GM19324 (cell line): Measurements from ENCODE around the gene VPS37C.

Source experiments
- ATAC-seq: cut with Tn5 transposase; IDR thresholded peaks from one replicate; pipeline ENCODE4 v1.9.1; 2021; ENCODE audit warnings: mild to moderate bottlenecking, moderate library complexity; ENCODE audit not compliant: unreplicated experiment, low FRiP score

The VPS37C gene

DNA sequence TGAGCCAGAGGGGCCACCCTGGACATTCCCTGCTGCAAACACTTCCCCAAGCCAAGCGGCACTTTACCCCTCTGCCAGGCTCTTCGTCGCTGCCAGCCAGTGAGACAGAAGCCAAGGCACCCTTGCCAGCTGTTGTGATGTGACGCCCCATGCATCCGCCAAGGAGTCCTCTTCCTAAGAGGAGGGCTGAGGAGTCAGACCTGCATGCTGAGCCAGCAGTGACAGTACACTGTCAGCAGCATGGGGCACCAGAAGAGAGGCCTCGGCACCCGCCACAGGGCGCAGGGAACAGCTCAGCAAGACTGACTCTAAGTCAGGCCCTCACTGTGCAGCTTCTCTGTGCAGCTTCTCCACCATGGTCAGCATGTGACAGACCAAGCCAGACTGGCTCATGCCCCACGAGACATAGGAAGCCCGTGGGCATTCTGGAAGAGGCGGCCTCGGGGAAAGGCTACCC, 26.4 kb downstream of the VPS37C start:
- ATAC-seq = no peak

GRCh38 chr11:61133956-61134662, 27.1 kb downstream of the VPS37C start:
- ATAC-seq = no peak

DNA sequence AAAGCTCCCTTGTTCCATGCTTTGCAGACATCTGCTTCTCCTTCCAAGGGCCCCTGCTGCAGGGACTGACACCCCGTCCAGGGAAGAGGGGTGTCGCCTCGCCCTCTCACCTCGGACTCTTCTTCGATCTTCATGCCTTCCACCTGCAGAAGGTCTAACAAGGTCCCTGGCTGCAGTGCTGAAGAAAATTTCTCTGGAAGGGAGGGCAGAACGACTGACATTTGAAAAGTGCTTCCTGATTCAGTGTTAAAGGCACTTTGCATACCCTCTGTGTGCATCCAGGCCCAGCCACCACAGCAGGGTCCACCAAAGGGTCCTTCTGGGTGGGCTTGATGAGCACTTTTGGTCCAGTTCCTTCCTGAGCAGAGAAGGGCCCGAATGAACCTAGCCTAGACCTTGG, 28.1 kb downstream of the VPS37C start:
- no peak for ATAC-seq

- no peak for ATAC-seq
Observed at GRCh38 chr11:61132646-61133045, 28.6 kb downstream of the VPS37C start.

DNA sequence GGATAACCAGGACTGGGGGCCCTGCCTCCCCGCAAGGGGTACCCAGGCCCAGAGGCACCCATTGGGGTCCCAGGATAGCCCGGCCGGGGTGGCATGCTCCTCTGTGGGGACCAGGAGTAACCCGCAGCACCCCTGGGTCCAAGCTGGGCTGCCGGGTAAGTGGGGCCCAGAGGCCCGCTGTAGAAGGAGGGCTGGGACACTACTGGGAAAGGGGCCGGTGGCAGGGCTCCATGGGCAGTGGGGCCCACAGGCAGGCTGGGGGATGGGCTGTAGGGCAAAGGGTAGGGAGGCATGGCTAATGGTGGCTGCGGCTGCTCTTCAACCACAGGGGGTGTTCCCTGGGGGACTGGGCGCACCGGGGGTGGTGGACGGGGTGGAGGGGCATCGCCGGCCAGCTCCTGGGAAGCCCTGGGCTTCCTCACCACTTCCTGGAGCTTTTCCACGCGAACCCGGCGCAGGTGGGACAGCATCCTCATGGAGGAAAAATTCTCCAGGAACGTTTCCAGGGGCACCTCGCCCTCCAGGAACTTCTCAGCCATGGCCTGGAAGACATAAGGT, 29.1 kb downstream of the VPS37C start:
- no peak for ATAC-seq

GRCh38 chr11:61131586-61131985, 29.6 kb downstream of the VPS37C start:
- ATAC-seq = no peak

DNA sequence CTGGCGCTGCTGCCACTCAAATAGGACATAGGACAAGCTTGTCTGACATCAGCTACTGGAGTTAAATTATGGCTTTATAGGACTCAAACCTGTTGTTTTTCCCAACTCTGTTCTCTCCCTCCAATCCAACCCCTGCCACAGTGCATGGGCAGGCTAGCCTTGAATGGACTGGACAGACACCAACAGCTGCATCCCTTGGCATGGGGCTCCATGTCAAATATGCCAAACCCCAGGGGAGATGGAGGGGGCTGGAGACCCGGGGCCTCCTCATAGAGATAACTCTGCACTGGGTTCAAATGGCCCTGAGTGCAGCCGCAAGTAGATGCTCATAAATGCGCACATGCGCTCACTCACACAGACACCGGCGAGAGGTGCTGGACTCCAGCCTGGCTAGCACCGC, 30.0 kb downstream of the VPS37C start:
- ATAC-seq = no peak

GRCh38 chr11:61129639-61130523, 31.3 kb downstream of the VPS37C start:
- ATAC-seq = peak; percentile 78

DNA sequence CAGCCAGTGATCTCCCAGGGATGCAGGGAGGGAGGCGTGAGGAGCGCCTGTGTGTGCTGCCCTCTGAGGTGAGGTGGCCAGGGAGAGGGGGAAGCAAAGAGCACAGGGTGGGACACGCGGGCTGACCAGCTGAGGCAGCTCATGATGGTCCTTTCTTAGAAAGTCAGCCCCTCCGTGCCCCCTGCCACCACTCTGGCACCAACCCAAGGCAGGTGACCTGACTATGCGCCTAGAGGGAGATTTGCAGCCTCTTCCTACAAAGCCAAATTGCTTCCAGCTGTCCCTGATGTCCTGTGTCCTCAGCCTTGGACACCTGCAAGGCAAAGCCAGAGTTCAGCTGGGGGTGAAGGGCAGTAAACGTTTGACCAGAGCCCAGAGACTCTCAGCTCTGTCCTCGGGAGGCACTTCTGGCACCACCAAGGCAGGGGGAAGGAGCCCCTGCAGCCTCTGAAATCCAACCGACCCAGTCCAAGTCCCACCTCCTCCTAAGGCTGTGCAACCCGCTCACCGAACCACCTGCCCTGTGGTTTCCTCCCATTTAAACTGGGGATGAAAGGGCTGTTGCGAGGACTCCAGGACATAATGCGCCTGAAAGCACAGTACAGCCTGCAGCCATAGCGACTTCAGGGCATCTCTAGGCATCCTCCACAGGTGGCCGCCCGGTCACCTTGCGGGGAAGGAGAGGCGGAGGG, 32.1 kb downstream of the VPS37C start:
- ATAC-seq = no peak

GRCh38 chr11:61127991-61128390, 33.2 kb downstream of the VPS37C start:
- no peak for ATAC-seq

GRCh38 chr11:61126256-61126655, 35.0 kb downstream of the VPS37C start:
- no peak for ATAC-seq

GRCh38 chr11:61125310-61125684, 35.9 kb downstream of the VPS37C start:
- ATAC-seq = no peak

GRCh38 chr11:61124574-61125309, 36.5 kb downstream of the VPS37C start:
- no peak for ATAC-seq

- ATAC-seq = no peak
Observed at GRCh38 chr11:61123775-61124571, 37.3 kb downstream of the VPS37C start.

DNA sequence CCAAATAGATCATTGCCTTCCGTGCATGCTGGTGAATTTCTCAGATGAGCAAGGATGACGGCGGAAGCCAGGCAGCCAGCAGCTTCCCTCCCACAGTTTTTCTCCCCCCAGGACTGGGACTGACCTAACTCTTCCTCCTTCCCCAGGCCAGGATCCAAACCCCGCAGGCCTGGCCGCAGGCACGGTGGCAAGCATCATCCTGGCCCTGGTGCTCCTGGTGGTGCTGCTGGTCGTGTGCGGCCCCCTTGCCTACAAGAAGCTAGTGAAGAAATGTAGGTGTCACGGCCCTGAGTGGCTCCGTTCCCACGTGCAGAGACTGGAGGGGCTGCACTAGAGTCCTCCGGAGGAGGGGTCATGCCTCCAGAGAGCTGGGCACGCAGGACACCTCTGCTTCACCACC, 38.5 kb downstream of the VPS37C start:
- no peak for ATAC-seq

DNA sequence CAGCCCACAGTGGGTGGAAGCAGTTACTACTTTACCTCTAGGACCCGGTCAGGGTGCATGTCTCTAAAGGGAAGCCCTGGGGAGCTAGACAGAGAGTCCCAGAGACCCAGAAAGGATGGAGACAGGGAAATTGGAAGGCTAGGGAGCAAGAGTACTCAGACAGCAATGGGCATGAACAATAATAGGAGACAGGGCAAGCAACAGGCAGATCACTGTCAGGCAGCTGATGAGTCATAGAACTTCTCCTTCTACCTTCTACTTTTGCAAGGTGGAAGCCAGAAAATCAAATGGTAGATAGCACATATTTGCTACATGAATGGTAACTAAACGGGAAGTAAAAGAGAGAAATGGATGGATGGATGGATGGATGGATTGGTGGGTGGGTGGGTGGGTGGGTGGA, 39.3 kb downstream of the VPS37C start:
- no peak for ATAC-seq

- ATAC-seq = no peak
Observed at GRCh38 chr11:61121192-61121831, 39.9 kb downstream of the VPS37C start.

DNA sequence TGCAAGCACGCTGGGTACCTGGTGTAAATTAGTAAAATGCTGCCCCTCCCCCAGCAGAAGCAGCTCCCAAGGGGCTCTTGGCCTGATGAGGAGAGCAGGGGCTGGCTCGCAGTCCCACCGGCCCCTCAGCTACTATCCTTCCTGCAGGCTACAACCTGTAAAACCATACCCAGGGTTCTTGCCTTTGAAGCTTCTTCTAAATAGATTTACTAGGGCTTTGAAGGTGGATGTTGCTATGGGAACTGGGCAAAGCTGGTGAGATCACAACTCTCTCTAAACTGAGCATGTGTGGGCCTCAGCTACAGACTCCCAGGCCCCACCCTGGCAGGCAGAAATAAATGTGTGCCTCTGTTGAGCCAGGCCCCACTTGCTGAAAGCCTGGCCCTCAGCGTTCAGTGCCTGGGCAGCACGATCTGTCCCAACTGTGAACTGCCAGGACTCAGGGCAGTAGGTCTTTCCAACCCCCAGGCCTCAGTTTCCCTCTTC, 40.5 kb downstream of the VPS37C start:
- no peak for ATAC-seq
